Measurements from ENCODE around the gene SHLD1. TPM values are rescaled to one million over a fixed set of nuclear protein-coding genes. Genes with fewer than 3 reads are reported as not detected.

SHLD1 gene
- total RNA-seq, 1 donor from 2014 or later = 10.0 TPM

DNA sequence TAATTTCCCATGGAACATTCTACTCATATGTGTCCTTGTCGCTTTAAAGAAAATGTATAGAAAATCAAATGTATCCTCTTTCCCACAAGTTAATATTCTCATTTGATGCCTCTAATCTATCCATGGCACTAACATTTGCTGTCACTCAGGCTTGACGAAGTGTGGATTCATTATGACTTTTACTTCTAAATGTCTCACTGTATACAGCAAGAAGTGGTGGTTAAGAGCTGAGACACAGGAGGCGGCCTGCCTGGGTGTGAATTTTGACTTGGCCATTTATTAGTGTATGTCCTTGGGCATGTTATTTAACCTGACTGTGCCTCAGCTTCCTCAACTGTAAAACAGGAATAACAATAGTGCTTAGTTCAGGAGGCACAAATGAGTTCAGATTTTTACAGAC lies 130.1 kb downstream of the SHLD1 start:
- Mint-ChIP-seq H3K9me3 (peaks cover 9% of the 10 kb centered on the region), H3K4me3 (no peak overlapping the region), H3K27me3 (ENCODE audit: low read depth) (peaks cover 28% of the 10 kb centered on the region), H3K27ac (no peak overlapping the region), H3K36me3 (no peaks in the 10 kb centered on the region), H3K4me1 (no peaks in the 10 kb centered on the region)
- TF ChIP-seq, protein P1, sequence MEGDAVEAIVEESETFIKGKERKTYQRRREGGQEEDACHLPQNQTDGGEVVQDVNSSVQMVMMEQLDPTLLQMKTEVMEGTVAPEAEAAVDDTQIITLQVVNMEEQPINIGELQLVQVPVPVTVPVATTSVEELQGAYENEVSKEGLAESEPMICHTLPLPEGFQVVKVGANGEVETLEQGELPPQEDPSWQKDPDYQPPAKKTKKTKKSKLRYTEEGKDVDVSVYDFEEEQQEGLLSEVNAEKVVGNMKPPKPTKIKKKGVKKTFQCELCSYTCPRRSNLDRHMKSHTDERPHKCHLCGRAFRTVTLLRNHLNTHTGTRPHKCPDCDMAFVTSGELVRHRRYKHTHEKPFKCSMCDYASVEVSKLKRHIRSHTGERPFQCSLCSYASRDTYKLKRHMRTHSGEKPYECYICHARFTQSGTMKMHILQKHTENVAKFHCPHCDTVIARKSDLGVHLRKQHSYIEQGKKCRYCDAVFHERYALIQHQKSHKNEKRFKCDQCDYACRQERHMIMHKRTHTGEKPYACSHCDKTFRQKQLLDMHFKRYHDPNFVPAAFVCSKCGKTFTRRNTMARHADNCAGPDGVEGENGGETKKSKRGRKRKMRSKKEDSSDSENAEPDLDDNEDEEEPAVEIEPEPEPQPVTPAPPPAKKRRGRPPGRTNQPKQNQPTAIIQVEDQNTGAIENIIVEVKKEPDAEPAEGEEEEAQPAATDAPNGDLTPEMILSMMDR (IDR thresholded peaks at IDR 0.05; ENCODE audit: unreplicated experiment) = no peak
- no peak for DNase-seq (ENCODE audit: low spot score in 2 of 2, unreplicated experiment in 2 of 2)

DNA sequence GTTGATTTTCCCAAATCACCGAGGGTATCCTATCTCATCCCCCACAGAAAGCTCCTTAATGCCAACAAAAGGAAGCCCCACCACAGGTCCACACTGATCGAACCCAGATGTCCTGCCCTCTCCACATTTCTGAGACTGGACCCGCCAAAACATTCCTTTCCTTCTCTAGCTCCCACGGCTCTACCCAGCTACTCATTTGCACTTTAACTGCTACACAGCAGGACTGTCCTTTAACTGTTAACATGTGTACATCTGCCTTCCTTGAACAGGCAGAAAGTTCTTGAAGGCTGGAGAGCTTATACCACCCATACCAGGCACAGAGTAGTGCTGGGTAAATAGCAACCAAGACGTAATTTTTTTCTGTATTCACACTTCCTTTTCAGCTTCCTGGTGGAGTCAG lies 131.5 kb downstream of the SHLD1 start:
- no peak for DNase-seq (ENCODE audit: low spot score in 2 of 2, unreplicated experiment in 2 of 2)
- H3K36me3 Mint-ChIP-seq = no peaks in the 10 kb centered on the region
- no peak overlapping the region for H3K4me3 Mint-ChIP-seq
- TF ChIP-seq, protein P1 (IDR thresholded peaks at IDR 0.05; ENCODE audit: unreplicated experiment) = no peak
- no peaks in the 10 kb centered on the region for H3K4me1 Mint-ChIP-seq
- H3K9me3 Mint-ChIP-seq = peaks cover under 1% of the 10 kb centered on the region
- peaks cover 39% of the 10 kb centered on the region for H3K27me3 Mint-ChIP-seq (ENCODE audit: low read depth)
- no peak overlapping the region for H3K27ac Mint-ChIP-seq

DNA sequence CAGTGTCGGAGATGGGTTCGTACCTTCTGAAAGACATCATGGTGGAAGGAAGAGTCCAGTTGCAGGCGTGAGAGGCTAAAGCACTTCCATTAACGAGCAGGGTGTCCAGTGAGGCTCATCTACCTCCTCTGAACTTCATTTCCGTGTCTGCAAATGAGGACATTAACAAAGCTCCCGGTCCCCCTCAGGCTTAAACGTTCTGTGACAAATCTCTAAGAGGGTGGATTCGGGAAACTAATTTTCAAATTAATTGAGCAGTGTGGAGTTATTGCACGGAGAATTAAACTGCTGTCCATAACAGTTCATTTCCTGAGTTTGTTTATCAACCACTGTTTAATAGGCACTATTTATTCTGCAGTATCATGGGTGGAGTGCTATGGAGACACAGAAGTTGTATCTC lies 132.0 kb downstream of the SHLD1 start:
- Mint-ChIP-seq H3K36me3 (no peaks in the 10 kb centered on the region), H3K4me3 (no peak overlapping the region), H3K9me3 (no peaks in the 10 kb centered on the region), H3K4me1 (no peaks in the 10 kb centered on the region), H3K27ac (no peak overlapping the region), H3K27me3 (ENCODE audit: low read depth) (peaks cover 42% of the 10 kb centered on the region)
- TF ChIP-seq, protein P1 (IDR thresholded peaks at IDR 0.05; ENCODE audit: unreplicated experiment) = no peak
- DNase-seq (ENCODE audit: low spot score in 2 of 2, unreplicated experiment in 2 of 2) = no peak

DNA sequence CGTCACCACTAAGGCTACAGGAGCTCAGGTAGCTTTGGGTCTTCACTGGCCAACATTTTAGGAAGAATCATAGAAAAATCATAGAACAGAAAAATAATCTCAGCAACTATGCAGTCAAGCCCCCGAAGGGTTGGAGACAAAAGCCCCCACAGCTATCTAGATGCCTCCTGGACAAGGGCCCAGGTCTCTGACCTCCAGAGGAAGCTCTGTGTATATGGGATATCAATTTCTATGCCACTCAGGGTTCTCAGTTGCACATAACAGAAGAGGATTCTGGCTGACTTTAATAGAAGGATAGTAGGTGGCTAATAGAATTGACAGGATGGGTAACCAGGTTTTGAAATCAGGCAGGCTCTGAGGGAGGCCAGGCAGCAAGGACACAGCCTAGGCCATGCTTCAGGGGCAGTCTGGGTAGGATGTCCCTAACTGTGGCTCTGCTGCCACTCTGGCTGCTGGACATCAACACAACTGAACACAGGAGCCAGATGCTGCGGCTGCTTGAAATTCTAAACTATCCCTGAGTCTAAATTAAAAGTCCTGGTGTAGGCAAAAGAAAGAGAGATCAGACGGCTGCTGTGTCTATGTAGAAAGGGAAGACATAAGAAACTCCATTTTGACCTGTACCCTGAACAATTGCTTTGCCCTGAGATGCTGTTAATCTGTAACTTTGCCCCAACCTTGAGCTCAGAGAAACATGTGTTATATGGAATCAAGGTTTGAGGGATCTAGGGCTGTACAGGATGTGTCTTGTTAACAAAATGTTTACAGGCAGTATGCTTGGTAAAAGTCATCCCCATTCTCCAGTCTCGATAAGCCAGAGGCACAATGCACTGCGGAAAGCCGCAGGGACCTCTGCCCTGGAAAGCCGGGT lies 134.5 kb downstream of the SHLD1 start:
- Mint-ChIP-seq H3K27ac (no peak overlapping the region), H3K4me3 (no peak overlapping the region), H3K27me3 (ENCODE audit: low read depth) (peaks cover 62% of the 10 kb centered on the region), H3K4me1 (no peaks in the 10 kb centered on the region), H3K9me3 (no peaks in the 10 kb centered on the region), H3K36me3 (no peaks in the 10 kb centered on the region)
- TF ChIP-seq, protein P1 (IDR thresholded peaks at IDR 0.05; ENCODE audit: unreplicated experiment) = no peak
- DNase-seq (ENCODE audit: low spot score in 2 of 2, unreplicated experiment in 2 of 2) = no peak

DNA sequence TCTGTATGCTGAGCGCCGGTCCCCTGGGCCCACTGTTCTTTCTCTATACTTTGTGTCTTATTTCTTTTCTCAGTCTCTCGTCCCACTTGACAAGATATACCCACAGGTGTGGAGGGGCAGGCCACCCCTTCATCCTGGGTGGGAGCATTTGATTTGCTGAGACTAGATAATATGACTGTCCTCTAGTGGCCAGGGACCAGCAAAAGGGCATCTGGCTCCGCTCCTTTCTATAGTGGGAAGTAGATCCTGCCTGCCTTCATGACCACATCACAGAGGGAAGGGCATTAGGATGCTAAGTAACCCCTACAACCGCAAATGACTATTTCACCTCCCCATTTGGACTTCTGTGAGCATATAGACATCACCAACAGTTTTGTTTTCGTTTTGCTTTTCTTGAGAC lies 135.7 kb downstream of the SHLD1 start:
- Mint-ChIP-seq H3K9me3 (no peaks in the 10 kb centered on the region), H3K27me3 (ENCODE audit: low read depth) (peaks cover 59% of the 10 kb centered on the region), H3K4me3 (no peak overlapping the region), H3K36me3 (no peaks in the 10 kb centered on the region), H3K27ac (no peak overlapping the region), H3K4me1 (no peaks in the 10 kb centered on the region)
- DNase-seq (ENCODE audit: low spot score in 2 of 2, unreplicated experiment in 2 of 2) = no peak
- TF ChIP-seq, protein P1 (IDR thresholded peaks at IDR 0.05; ENCODE audit: unreplicated experiment) = no peak

Measured in mesothelial cell of epicardium (in vitro differentiated cells).